Upper lobe of left lung (tissue), 6 donors: ENCODE results near the gene PIP5K1C. TPM values are rescaled to one million over a fixed set of nuclear protein-coding genes. Genes with fewer than 3 reads are reported as not detected.

Experiments used
- ATAC-seq, 2 donors: fragments of 200-7000 bp; cut with Tn5 transposase; one replicate each; pipeline ENCODE4 v1.9.1; 2022; ENCODE audit warnings: mild to moderate bottlenecking in 2 of 2, moderate library complexity in 2 of 2; ENCODE audit not compliant: low FRiP score in 2 of 2
- DNase-seq, 2 donors: peaks; one replicate each; pipeline ENCODE4 v3.0.0-alpha.2; 2019 to 2020
- H3K27ac ChIP-seq, 4 donors: fragments of 200-600 bp; sonication (generic); one replicate each; pipeline ENCODE4 v1.5.1; 2016 to 2019
- H3K27me3 ChIP-seq, 4 donors: fragments of 200-600 bp; sonication (generic); one replicate each; pipeline ENCODE4 v1.5.1; 2017 to 2019
- H3K36me3 ChIP-seq, 4 donors: fragments of 200-600 bp; sonication (generic); one replicate each; pipeline ENCODE4 v1.5.1; 2016 to 2019
- H3K4me1 ChIP-seq, 4 donors: fragments of 200-600 bp; sonication (generic); one replicate each; pipeline ENCODE4 v1.5.1; 2018 to 2019
- H3K4me3 ChIP-seq, 4 donors: fragments of 200-600 bp; sonication (generic); one replicate each; pipeline ENCODE4 v1.5.1; 2017 to 2019; ENCODE audit warnings: mild to moderate bottlenecking in 2 of 4, moderate library complexity in 1 of 4
- H3K9me3 ChIP-seq, 4 donors: fragments of 200-600 bp; sonication (generic); one replicate each; pipeline ENCODE4 v1.5.1; 2018 to 2019
- EP300 ChIP-seq, 4 donors: sonication (generic); formaldehyde crosslinking; IDR thresholded peaks; one replicate each; pipeline ENCODE4 v1.5.1; 2017; ENCODE audit warnings: antibody characterized with exemption in 4 of 4, control low read depth in 2 of 4
- POLR2A ChIP-seq, 4 donors: fragments of 450-650 bp; IDR thresholded peaks; one replicate each; pipeline ENCODE4 v1.5.1; 2016 to 2017; ENCODE audit warnings: antibody characterized with exemption in 4 of 4, mild to moderate bottlenecking in 2 of 4
- POLR2AphosphoS5 ChIP-seq, 2 donors: sonication (generic); formaldehyde crosslinking; IDR thresholded peaks; one replicate each; pipeline ENCODE4 v1.5.1; 2017; ENCODE audit warnings: antibody characterized with exemption in 2 of 2
- WGBS, 2 donors: methylation state at CpG; one replicate each; pipeline ENCODE4 v1.1.5; 2017 to 2018; 5-methylcytosine and 5-hydroxymethylcytosine counted together
- total RNA-seq, 6 donors: library from RNA; depleted of rRNA in 4 of 6; stranded (reverse); fragments of >200 nt in 4 of 6; gene quantifications; one replicate each; pipeline versions ENCODE4 v1.1.0 to v1.2.1, GENCODE V29; 2016 to 2021
- TF ChIP-seq, protein P1 (sequence below), 6 experiments: fragments of 450-650 bp in 4 of 6; fragments of 200-600 bp in 2 of 6; sonication (generic) in 2 of 6; IDR thresholded peaks; one replicate each; pipeline ENCODE4 v1.5.1; 2016 to 2019; ENCODE audit warnings: antibody characterized with exemption in 6 of 6
- donor health status: DM: no; HTN: no; CAD: no; lungs with moderate emphysema.
- donor health status: DM: no; HTN: yes; CAD: no; lungs with severe emphysema.

Gene PIP5K1C
- total RNA-seq, 6 donors from 2014 or later, result 24.6 to 64.1 (median 43.1) TPM

DNA sequence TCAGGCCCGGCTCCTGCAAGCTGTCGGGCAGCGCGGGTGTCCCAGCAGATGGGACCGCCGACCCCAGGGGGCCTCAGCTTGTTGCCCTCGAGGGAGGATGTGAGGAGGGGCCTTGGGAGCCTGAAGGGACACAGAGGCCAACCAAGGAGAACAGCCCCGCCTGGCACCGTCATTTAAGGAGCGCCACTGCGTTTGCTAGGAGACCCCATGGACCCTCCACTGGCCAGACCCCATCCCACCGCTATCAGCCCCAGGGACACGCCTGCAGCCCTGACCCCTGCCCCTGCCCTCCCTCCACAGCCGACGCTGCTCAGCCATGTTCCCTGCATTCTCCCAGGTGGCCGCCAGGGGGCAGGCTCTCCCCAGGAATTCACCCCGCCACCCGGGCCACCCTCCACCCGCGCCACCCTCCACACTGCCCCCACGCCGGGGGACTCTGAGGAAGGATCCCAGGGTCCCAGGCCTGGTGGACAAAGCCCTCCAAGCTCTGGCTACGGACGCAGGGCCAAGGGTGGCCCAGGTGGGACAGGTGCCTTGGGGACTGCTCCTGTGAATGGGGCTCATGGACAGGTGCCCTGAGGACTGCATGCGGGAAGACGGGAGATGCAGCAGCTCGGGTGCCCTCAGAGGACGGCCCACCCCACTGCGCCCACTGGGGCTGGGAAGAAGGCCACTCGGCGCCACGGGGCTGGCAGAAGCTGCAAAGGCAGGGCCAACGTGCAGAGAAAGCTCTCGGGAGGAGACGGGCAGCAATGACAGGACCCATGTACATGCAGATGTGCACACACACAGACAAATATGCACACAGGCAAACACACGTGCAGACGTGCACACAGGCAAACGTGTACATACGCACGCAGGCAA, 34.4 kb downstream of the PIP5K1C start:
- ATAC-seq (peak; percentile 73 to 76), DNase-seq (peak; percentile 58 to 92)
- no peaks in the 10 kb centered on the region for H3K9me3 ChIP-seq
- H3K4me1 ChIP-seq, result peaks cover 17 to 36% (median 21%) of the 10 kb centered on the region in 4 donors
- H3K4me3 ChIP-seq, result no peak overlapping the region
- TF ChIP-seq, protein P1, sequence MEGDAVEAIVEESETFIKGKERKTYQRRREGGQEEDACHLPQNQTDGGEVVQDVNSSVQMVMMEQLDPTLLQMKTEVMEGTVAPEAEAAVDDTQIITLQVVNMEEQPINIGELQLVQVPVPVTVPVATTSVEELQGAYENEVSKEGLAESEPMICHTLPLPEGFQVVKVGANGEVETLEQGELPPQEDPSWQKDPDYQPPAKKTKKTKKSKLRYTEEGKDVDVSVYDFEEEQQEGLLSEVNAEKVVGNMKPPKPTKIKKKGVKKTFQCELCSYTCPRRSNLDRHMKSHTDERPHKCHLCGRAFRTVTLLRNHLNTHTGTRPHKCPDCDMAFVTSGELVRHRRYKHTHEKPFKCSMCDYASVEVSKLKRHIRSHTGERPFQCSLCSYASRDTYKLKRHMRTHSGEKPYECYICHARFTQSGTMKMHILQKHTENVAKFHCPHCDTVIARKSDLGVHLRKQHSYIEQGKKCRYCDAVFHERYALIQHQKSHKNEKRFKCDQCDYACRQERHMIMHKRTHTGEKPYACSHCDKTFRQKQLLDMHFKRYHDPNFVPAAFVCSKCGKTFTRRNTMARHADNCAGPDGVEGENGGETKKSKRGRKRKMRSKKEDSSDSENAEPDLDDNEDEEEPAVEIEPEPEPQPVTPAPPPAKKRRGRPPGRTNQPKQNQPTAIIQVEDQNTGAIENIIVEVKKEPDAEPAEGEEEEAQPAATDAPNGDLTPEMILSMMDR (IDR thresholded peaks at IDR 0.05), result peak; percentile 93 to 98 (median 96)
- TF ChIP-seq POLR2A (IDR thresholded peaks at IDR 0.05), result no peak
- 46 to 89% methylated on average over 12 to 38 of the region's 40 CpGs for WGBS, 2 donors
- H3K36me3 ChIP-seq, result peaks cover 0 to 55% (median 31%) of the 10 kb centered on the region in 4 donors
- H3K27ac ChIP-seq, result peak overlapping the region in 1 of 4 donors; percentile 33
- no peaks in the 10 kb centered on the region for H3K27me3 ChIP-seq

DNA sequence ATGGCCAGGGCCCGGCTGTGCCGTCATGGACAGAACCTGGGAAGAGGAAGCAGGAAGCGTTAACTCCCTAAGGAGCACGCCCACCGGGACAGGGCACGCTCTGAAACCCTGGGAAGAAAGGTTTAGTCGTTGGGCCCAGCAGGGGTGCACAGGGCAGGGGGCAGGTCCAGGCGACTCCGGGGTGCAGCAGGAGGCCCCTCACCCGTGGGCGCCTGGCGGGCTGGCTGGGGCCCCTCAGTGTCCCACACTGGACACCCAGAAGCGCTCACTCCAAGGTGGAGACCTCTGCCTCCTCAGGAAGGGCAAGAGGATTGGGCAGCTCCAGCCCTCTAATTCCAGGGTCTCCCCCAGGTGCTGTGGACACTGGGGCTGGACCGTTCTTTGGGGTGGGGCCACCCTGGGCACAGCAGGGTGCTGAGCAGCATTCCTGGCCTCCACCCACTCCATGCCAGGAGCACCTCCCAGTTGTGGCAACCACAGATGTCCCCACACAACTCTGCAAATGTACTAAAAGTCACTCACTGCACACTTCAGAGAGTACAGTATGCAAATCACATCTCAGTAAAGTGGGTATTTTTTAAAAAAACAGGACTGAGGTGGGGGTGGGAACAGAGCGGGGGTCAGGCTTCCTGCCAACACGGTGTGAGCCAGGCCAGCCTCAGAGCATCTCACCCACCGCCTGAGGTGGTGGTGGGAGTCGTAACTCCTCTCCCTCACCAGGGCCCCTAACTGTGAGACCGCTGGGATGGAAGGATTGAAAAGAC, 35.2 kb downstream of the PIP5K1C start:
- TF ChIP-seq, protein P1 (IDR thresholded peaks at IDR 0.05), result no peak
- TF ChIP-seq EP300 (IDR thresholded peaks at IDR 0.05), result no peak
- TF ChIP-seq POLR2AphosphoS5 (IDR thresholded peaks at IDR 0.05), result no peak
- no peak for TF ChIP-seq POLR2A (IDR thresholded peaks at IDR 0.05)
- Histone ChIP-seq H3K4me1 (peaks cover 9 to 27% (median 13%) of the 10 kb centered on the region in 4 donors), H3K9me3 (no peaks in the 10 kb centered on the region), H3K36me3 (peaks cover 0 to 62% (median 35%) of the 10 kb centered on the region in 4 donors), H3K27me3 (no peaks in the 10 kb centered on the region), H3K27ac (no peak overlapping the region), H3K4me3 (no peak overlapping the region)
- 83 to 85% methylated on average over 1 to 15 of the region's 19 CpGs for WGBS, 2 donors
- ATAC-seq (no peak), DNase-seq (peak in 1 of 2 donors; percentile 67)

DNA sequence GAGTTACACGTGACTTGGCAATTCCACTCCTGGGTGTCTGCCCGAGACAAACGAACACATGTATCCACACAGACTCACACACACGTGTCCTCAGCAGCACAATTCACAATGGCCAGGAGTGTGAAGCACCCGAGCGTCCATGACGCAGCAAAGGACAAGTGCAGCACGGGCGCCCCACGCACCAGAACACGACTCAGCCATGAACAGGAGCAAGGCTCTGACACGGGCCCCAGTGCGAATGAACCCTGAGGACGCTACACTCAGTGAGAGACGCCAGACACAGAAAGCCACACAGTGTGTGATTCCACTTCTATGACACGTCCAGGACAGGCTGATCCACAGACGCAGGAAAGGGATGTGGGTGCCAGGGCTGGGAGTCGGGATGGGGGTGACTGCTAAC, 36.4 kb downstream of the PIP5K1C start:
- Histone ChIP-seq H3K27me3 (no peaks in the 10 kb centered on the region), H3K36me3 (peaks cover 0 to 73% (median 46%) of the 10 kb centered on the region in 4 donors), H3K4me3 (no peak overlapping the region), H3K9me3 (no peaks in the 10 kb centered on the region), H3K4me1 (peaks cover 3 to 15% (median 7%) of the 10 kb centered on the region in 4 donors), H3K27ac (no peak overlapping the region)
- no peak for TF ChIP-seq POLR2AphosphoS5 (IDR thresholded peaks at IDR 0.05)
- TF ChIP-seq EP300 (IDR thresholded peaks at IDR 0.05), result no peak
- TF ChIP-seq, protein P1 (IDR thresholded peaks at IDR 0.05), result no peak
- TF ChIP-seq POLR2A (IDR thresholded peaks at IDR 0.05), result no peak
- no peak for ATAC-seq
- WGBS, 2 donors, result 96% methylated on average over 18 of the region's 18 CpGs
- no peak for DNase-seq

DNA sequence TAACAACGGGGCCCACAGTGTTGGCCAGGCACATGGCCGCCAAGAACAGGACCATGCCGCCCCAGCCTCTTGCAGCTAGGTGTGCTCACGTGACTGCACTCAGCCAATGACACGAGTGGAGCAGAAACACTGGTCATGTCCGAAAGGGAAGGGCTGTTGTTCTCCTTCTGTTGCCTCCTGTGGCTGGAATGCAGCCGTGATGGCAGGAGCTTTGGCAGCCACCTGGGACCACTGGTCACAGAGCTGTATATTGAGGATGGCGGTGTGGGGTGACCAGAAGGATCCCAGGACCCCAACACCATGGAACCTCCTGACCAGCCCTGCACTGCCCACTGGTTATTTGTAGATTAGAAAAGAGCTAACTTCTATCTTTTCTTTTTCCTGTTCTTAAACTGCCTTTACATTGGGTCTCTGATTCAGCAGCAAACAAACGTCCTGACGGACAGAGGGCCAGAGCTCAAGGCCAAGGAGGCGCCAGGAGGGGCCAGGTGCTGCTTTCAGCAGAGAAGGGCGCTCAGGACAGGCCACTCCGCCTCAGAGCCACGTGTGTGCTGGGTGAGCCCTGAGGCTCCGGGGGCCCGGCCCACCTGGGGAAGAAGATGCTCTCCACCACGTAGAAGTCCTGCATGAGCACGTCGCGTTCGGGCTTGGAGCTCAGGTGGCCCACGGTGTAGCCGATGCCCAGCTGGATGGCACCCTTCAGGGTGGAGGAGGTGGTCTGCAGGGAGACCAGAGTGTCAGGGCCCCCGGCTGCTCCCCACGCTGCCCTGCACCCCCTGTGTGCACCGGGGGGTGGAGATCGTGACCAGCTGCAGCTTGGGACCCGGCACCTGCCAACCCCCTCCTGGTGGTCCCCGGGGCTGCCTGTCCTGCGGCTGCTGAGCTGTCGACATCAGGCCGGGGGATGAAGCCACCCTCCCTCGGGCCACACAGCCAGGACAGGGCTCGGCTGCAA, 38.7 kb downstream of the PIP5K1C start:
- H3K4me1 ChIP-seq, result peaks cover 3 to 8% (median 6%) of the 10 kb centered on the region in 4 donors
- no peaks in the 10 kb centered on the region for H3K9me3 ChIP-seq
- no peaks in the 10 kb centered on the region for H3K27me3 ChIP-seq
- no peak for ATAC-seq
- peak in 1 of 2 donors; percentile 68 for DNase-seq
- no peak overlapping the region for H3K4me3 ChIP-seq
- WGBS, 2 donors, result 95 to 96% methylated on average over 8 to 32 of the region's 34 CpGs
- TF ChIP-seq EP300 (IDR thresholded peaks at IDR 0.05) (no peak), POLR2AphosphoS5 (IDR thresholded peaks at IDR 0.05) (no peak), POLR2A (IDR thresholded peaks at IDR 0.05) (no peak)
- TF ChIP-seq, protein P1 (IDR thresholded peaks at IDR 0.05), result no peak
- peaks cover 0 to 85% (median 67%) of the 10 kb centered on the region in 4 donors for H3K36me3 ChIP-seq
- no peak overlapping the region for H3K27ac ChIP-seq
